Urinary bladder (tissue), 4 donors: ENCODE measurements around the gene WNT7B. TPM values are rescaled to one million over a fixed set of nuclear protein-coding genes. Genes with fewer than 3 reads are reported as not detected.

Source experiments
- DNase-seq: peaks from one replicate; pipeline ENCODE4 v3.0.0-alpha.2; 2015; ENCODE audit errors: extremely low spot score
- H3K27ac ChIP-seq: one replicate; pipeline ENCODE4 v1.5.1; 2013; ENCODE audit warnings: low read depth, mild to moderate bottlenecking, moderate library complexity
- H3K36me3 ChIP-seq: one replicate; pipeline ENCODE4 v1.6.1; 2013; ENCODE audit warnings: mild to moderate bottlenecking, moderate library complexity; ENCODE audit not compliant: insufficient read depth
- H3K4me1 ChIP-seq: one replicate; pipeline ENCODE4 v1.6.1; 2013; ENCODE audit warnings: mild to moderate bottlenecking, moderate library complexity; ENCODE audit not compliant: insufficient read depth
- H3K4me3 ChIP-seq: one replicate; pipeline ENCODE4 v1.5.1; 2013; ENCODE audit warnings: low read depth, low read length
- WGBS: extraction: QIAGEN DNeasy Blood & Tissue Kit; methylation state at CpG from one replicate; pipeline ENCODE4 v1.1.7; 2013; 5-methylcytosine and 5-hydroxymethylcytosine counted together
- polyA plus RNA-seq: library from polyadenylated mRNA; stranded (reverse); fragments of 200-250 nt; gene quantifications from one replicate; pipeline ENCODE4 v1.2.3, GENCODE V29; 2013
- total RNA-seq: library from RNA; depleted of rRNA; stranded (reverse); fragments of >200 nt; gene quantifications from one replicate; pipeline ENCODE4 v1.2.3, GENCODE V29; 2014
- donor health status: healthy with polysubstance abuse.
- donor health status: healthy.

Gene WNT7B
- total and polyA plus RNA-seq, 2 donors = 3.1 to 4.1 TPM

GRCh38 chr22:45968751-45969413 is 8.1 kb downstream of the WNT7B start:
- Histone ChIP-seq H3K27ac (no peak overlapping the region), H3K36me3 (no peaks in the 10 kb centered on the region), H3K4me3 (no peak overlapping the region), H3K4me1 (no peaks in the 10 kb centered on the region)
- WGBS = 84% methylated on average over 21 of the region's 21 CpGs
- DNase-seq = no peak

- DNase-seq = no peak
- H3K36me3 ChIP-seq = no peaks in the 10 kb centered on the region
- 92% methylated on average over 10 of the region's 10 CpGs for WGBS
- H3K27ac ChIP-seq = no peak overlapping the region
- H3K4me1 ChIP-seq = no peaks in the 10 kb centered on the region
- no peak overlapping the region for H3K4me3 ChIP-seq
Measured at GRCh38 chr22:45968003-45968650, 8.8 kb downstream of the WNT7B start.

- H3K4me1 ChIP-seq = no peaks in the 10 kb centered on the region
- no peak overlapping the region for H3K27ac ChIP-seq
- 64% methylated on average over 17 of the region's 17 CpGs for WGBS
- no peak for DNase-seq
- no peaks in the 10 kb centered on the region for H3K36me3 ChIP-seq
- H3K4me3 ChIP-seq = no peak overlapping the region
Measured at GRCh38 chr22:45966895-45967365, 10.0 kb downstream of the WNT7B start.

GRCh38 chr22:45966320-45966894 is 10.6 kb downstream of the WNT7B start:
- no peak for DNase-seq
- WGBS = 66% methylated on average over 19 of the region's 19 CpGs
- H3K27ac ChIP-seq = no peak overlapping the region
- H3K4me3 ChIP-seq = no peak overlapping the region
- H3K4me1 ChIP-seq = no peaks in the 10 kb centered on the region
- no peaks in the 10 kb centered on the region for H3K36me3 ChIP-seq

GRCh38 chr22:45965563-45965962 is 11.4 kb downstream of the WNT7B start:
- WGBS = 85% methylated on average over 11 of the region's 11 CpGs
- no peak for DNase-seq
- Histone ChIP-seq H3K36me3 (no peaks in the 10 kb centered on the region), H3K27ac (no peak overlapping the region), H3K4me3 (no peak overlapping the region), H3K4me1 (no peaks in the 10 kb centered on the region)

- 68% methylated on average over 12 of the region's 12 CpGs for WGBS
- no peak for DNase-seq
- Histone ChIP-seq H3K27ac (no peak overlapping the region), H3K4me3 (no peak overlapping the region), H3K36me3 (no peaks in the 10 kb centered on the region), H3K4me1 (no peaks in the 10 kb centered on the region)
Measured at GRCh38 chr22:45964926-45965527, 11.9 kb downstream of the WNT7B start.

GRCh38 chr22:45964372-45964771 is 12.6 kb downstream of the WNT7B start:
- Histone ChIP-seq H3K4me1 (no peaks in the 10 kb centered on the region), H3K4me3 (no peak overlapping the region), H3K27ac (no peak overlapping the region), H3K36me3 (no peaks in the 10 kb centered on the region)
- 89% methylated on average over 12 of the region's 12 CpGs for WGBS
- DNase-seq = no peak

- Histone ChIP-seq H3K4me1 (no peaks in the 10 kb centered on the region), H3K27ac (no peak overlapping the region), H3K36me3 (no peaks in the 10 kb centered on the region), H3K4me3 (no peak overlapping the region)
- no peak for DNase-seq
- WGBS = 87% methylated on average over 7 of the region's 7 CpGs
Measured at GRCh38 chr22:45963821-45964220, 13.1 kb downstream of the WNT7B start.

GRCh38 chr22:45962756-45963324 is 14.1 kb downstream of the WNT7B start:
- DNase-seq = no peak
- H3K4me3 ChIP-seq = no peak overlapping the region
- no peaks in the 10 kb centered on the region for H3K36me3 ChIP-seq
- no peak overlapping the region for H3K27ac ChIP-seq
- H3K4me1 ChIP-seq = no peaks in the 10 kb centered on the region
- WGBS = 73% methylated on average over 12 of the region's 12 CpGs

- Histone ChIP-seq H3K36me3 (no peaks in the 10 kb centered on the region), H3K27ac (no peak overlapping the region), H3K4me3 (no peak overlapping the region), H3K4me1 (no peaks in the 10 kb centered on the region)
- WGBS = 75% methylated on average over 1 of the region's 1 CpG
- DNase-seq = no peak
Measured at GRCh38 chr22:45962434-45962718, 14.6 kb downstream of the WNT7B start.

GRCh38 chr22:45961679-45962433 is 15.1 kb downstream of the WNT7B start:
- no peak overlapping the region for H3K27ac ChIP-seq
- H3K4me1 ChIP-seq = no peaks in the 10 kb centered on the region
- DNase-seq = no peak
- 82% methylated on average over 17 of the region's 17 CpGs for WGBS
- no peak overlapping the region for H3K4me3 ChIP-seq
- no peaks in the 10 kb centered on the region for H3K36me3 ChIP-seq

- Histone ChIP-seq H3K27ac (no peak overlapping the region), H3K4me1 (no peaks in the 10 kb centered on the region), H3K4me3 (no peak overlapping the region), H3K36me3 (no peaks in the 10 kb centered on the region)
- no peak for DNase-seq
- 78% methylated on average over 23 of the region's 23 CpGs for WGBS
Measured at GRCh38 chr22:45960477-45961386, 16.2 kb downstream of the WNT7B start.
